GM21526 (cell line): ENCODE data around the gene LCLAT1.

Experiments used
- ATAC-seq: cut with Tn5 transposase; IDR thresholded peaks from one replicate; pipeline ENCODE4 v1.9.1; 2021; ENCODE audit warnings: moderate library complexity; ENCODE audit not compliant: unreplicated experiment, low FRiP score

The LCLAT1 gene

GRCh38 chr2:30422444-30423040 lies 24.5 kb upstream of the LCLAT1 start:
- ATAC-seq = no peak

DNA sequence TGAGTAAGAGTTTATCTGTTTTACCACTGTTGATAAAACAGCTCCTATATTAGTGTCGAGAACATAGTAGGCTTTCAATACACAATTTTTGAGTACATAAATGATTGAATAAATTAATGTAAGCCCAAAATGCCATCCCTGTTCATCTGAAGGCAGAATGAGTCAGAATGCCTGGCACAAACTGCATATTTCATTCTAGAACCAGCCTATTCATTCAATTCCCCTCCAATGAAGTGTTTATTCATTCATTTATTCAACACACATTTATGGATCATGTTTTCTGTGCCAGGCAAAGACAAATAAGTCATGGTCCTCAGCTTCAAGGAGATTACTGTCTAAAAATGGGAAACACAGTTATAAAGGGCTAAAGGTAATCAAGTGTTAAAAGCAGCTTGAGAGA lies 22.8 kb upstream of the LCLAT1 start:
- no peak for ATAC-seq

DNA sequence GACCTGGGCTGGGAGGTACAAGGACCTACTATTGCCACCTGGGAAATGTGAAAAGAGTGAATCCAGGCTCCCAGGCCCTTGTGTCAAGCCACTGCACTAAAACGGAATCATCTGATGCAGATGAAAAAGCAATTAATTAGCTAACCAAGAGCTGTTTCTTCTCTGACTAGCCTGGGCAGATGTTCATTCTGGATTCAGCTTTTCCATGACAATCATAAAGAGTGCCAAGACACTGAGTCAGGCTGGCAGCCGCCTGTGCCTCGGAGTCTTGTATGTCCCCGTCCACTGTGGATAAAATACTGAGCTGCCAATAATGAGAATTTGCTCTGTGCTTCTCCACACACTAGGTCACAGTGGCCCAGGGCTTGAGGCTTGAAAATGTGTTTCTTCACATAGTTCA lies 21.7 kb upstream of the LCLAT1 start:
- no peak for ATAC-seq

DNA sequence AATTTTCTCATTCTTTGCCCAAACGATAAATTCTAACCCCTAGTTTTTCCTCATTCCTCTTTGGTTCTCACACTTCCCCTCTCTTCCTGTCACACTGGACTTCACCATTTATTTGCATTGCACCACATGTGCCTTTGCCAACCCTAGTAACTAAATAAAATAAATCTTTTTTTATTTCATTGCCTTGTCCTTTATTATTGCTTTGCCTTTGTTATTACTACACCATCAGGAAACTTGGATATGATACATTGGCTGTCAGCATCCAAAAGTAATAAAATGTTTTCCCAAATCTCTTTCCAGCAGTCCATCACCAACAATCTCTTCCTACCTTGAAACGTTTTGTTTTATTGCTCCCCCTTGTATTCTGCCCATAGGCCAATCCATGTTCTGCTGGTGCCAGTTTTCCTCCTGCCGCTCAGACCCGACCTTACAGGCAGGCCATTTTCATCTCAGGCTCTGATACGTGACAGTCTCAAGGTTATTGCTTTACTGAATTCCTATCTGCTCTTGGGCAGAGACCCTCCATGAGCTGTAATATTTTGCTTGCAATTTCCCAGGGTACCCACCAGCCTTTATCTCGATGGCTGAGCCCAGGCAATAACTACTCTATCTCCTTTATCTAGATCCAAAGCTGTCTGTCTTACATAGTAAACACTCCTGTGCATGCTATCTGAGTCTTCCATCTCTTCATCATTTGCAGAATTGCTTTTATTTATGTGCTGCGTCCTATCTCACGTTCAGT lies 19.3 kb upstream of the LCLAT1 start:
- no peak for ATAC-seq

DNA sequence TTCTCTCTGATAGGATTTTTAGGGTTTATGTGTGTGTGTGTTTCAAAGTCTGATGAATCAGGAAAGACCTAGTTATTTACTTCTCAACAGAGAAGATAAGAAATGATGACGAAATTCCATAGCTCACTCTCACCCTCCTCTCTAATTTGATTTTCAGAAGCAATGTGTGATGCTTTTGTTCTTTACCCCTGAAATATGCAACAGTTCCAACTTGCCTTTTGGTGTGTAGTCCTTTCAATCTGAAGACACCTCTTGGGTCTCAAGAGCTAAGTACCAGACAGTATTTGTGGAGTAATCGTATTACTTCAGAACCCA lies 18.7 kb upstream of the LCLAT1 start:
- no peak for ATAC-seq

- no peak for ATAC-seq
Observed at GRCh38 chr2:30428827-30429461, 18.1 kb upstream of the LCLAT1 start.

DNA sequence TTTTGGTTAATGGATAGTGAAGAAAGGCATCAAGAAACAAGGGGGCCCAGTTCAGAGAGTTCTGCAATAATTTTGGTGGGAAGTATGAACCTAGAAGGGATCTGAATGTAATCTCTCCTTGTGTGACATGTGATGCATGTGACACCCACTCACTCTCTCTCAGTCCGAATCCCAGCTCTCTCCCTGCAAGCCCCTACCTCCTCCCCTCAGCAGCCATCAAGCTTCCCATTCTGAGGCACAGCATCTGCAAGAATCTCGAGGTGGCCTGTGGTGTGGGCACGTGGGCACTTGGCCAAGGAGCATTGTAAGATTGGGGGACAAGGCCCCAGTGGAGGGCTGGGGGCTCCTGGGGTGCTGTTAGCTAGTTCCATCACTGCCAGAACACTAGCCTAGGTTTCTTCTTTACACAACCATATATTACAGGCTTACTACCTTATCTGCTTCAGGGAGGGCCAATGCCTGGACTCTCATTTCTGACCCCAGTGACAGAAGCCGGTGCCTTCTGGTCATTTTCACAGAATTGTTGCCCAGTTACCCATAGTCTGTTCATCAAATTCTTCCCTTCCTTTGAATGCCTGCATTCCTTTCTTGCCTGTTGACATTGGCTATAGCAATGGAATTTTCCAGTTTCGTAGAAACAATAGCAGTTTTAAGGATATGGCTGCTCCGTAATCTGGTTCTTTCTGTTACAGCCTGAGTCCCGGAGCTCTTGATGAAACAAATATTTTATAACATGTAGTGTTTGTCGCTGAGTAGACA lies 13.3 kb upstream of the LCLAT1 start:
- ATAC-seq = no peak

- no peak for ATAC-seq
Observed at GRCh38 chr2:30434708-30435107, 12.3 kb upstream of the LCLAT1 start.

DNA sequence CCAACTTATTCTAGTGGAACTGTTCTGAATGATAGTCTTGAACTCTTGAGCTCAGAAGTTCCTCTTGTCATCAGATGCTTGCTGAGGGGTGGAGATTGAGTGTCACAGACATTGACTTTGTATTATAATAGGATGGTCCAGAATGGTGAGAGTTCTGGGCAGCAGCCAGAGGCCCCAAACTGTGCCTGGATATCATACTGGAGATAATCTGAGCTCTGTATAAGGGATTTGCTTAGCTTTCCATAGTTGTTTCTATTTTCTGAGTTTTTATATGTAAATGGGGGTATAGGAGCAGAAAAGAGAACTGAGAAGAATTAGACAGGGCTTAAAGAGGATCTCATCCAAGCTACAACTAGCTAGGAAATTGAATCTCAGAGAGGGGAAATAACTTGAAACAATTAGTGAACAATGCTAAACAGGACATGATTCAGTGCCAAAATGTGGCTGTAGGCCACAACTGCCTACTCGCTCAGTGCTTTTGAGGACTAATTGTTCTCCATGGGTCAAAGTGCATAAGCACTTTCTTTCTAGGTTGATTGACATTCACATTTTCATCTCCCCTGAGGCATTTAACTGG lies 10.1 kb upstream of the LCLAT1 start:
- no peak for ATAC-seq

DNA sequence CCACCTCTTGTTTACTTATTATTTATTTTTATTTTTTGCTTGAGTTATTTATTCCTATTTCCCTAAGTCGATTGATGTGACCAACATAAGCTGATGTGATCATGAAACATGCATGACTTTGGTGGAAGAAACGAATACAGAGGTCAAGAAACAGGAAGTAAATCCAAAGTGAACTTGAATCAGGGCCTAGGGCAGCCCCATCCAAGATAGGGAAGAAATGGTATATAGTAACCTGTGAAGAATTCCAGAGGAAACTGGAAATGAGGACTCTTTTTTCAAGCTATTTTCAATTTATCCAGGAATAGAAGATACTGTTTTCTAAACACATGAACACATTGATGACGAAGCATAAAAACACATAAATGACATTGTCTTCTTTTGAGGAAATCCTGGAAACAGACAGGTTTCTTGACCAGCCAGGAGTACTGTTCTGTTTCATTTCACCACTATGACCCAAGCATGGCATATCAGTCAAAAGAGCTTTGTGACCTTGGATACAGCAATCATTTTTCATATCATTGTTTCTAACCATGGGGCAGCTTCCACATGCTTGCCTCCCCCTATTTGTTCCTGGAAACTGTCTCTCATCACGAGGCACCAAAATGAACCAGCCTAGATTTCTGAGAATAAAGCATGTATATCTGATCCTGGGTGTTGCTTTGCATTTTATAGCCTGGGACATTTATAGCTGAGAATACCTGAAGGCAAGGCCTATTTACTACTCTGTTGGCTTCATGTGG lies 9.1 kb upstream of the LCLAT1 start:
- no peak for ATAC-seq

DNA sequence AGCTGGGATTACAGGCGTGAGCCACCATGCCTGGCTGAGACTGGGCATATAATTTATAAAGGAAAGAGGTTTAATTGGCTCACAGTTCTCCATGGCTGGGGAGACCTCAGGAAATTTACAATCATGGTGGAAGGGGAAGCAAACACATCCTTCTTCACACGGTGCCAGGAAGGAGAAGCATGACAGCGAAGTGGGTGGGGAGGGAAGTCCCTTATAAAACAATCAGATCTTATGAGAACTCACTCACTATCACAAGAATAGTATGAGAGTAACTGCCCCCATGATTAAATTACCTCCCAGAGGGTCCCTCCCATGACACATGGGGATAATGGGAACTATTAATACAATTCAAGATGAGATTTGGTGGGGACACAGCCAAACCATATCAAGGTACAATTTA lies 7.8 kb upstream of the LCLAT1 start:
- ATAC-seq = no peak

- ATAC-seq = no peak
Observed at GRCh38 chr2:30439879-30440278, 7.2 kb upstream of the LCLAT1 start.

DNA sequence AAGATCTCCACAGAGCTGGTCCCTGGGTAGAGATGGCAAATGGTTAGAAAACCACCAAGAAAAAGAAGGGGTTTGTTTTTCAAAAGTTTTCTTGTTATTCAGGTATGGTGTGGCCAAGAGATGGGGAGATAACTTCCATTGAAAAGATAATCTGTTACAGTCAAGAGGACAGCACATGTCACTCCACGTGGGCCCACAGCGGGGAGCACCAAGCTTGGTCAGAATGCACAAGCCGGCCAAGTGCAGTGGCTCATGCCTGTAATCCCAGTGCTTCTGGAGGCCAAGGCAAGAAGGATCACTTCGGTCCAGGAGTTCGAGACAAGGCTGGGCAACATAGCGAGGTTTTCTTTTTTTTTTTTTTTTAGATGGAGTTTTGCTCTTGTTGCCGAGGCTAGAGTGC lies 6.0 kb upstream of the LCLAT1 start:
- ATAC-seq = no peak

- no peak for ATAC-seq
Observed at GRCh38 chr2:30443081-30443480, 4.0 kb upstream of the LCLAT1 start.

- no peak for ATAC-seq
Observed at GRCh38 chr2:30444273-30444672, 2.8 kb upstream of the LCLAT1 start.

DNA sequence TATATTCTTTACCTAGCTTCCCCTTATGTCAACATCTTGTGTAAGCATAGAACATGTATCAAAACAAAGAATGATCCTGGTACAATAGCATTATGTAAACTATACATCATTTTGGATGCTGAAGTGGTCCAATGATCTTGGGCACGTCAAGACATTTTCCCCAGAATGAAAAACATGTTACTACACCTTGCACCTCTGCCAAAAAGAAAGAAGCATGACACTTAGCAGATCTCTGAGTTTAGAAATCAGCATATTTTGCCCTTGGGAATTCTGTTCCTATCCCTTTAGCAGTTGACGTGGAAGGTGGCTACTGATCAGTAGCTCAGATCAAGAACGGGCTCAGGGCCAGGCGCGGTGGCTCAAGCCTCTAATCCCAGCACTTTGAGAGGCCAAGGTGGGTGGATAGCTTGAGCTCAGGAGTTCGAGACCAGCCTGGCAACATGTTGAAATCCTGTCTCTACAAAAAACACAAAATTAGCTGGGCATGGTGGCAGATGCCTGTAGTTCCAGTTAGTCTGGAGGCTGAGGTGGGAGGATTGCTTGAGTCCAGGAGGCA lies 1.7 kb upstream of the LCLAT1 start:
- no peak for ATAC-seq

- no peak for ATAC-seq
Observed at GRCh38 chr2:30446602-30447148, 371 bp upstream of the LCLAT1 start.

GRCh38 chr2:30448308-30448707 lies 1.3 kb downstream of the LCLAT1 start:
- no peak for ATAC-seq

DNA sequence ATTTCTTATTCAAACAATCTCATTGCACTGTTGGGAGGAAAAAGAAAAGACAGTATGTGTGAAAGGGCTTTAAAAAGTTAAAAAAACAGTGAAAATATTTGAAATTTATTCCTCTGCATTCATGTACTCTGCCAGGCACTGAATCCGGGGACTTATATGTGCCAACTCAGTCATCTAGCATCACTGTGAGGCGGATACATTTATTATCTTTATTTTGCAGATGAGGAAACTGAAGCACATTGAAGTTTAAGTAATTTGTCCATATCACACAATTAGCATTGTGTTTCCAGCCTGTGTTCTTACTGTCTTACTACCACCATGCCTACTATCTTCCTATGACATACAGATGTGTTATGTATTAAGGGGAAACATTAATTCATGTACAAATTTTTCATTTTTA lies 1.8 kb downstream of the LCLAT1 start:
- no peak for ATAC-seq

GRCh38 chr2:30450025-30450424 lies 3.0 kb downstream of the LCLAT1 start:
- no peak for ATAC-seq
